H9 (cell line): ENCODE results near the gene OR10D3. TPM values are rescaled to one million over a fixed set of nuclear protein-coding genes. Genes with fewer than 3 reads are reported as not detected.

ENCODE experiments used
- DNase-seq: peaks from one replicate; pipeline ENCODE4 v3.0.0-alpha.2; 2017
- H2AFZ ChIP-seq: one replicate; pipeline ENCODE4 v1.6.1; 2013; ENCODE audit warnings: mild to moderate bottlenecking, low read length, control low read depth, moderate library complexity
- H2AK5ac ChIP-seq: 2 replicates; pipeline ENCODE4 v1.6.1; 2013; ENCODE audit warnings: low read length, control low read depth, mixed read lengths; ENCODE audit not compliant: insufficient read length
- H2BK120ac ChIP-seq: one replicate; pipeline ENCODE4 v1.6.1; 2013; ENCODE audit warnings: low read depth, mild to moderate bottlenecking, low read length, control low read depth, inconsistent platforms; ENCODE audit not compliant: poor library complexity, severe bottlenecking
- H2BK12ac ChIP-seq: 2 replicates; pipeline ENCODE4 v1.6.1; 2013; ENCODE audit warnings: low read length, control low read depth, mixed read lengths, low read depth; ENCODE audit not compliant: insufficient read length
- H2BK15ac ChIP-seq: 2 replicates; pipeline ENCODE4 v1.6.1; 2013; ENCODE audit warnings: low read depth, low read length, control low read depth
- H2BK20ac ChIP-seq: one replicate; pipeline ENCODE4 v1.6.1; 2013; ENCODE audit warnings: low read depth, mild to moderate bottlenecking, low read length, control low read depth, inconsistent platforms; ENCODE audit not compliant: poor library complexity, severe bottlenecking
- H2BK5ac ChIP-seq: 2 replicates; pipeline ENCODE4 v1.6.1; 2013; ENCODE audit warnings: low read length, control low read depth, mixed read lengths; ENCODE audit not compliant: insufficient read length
- H3K14ac ChIP-seq: 2 replicates; pipeline ENCODE4 v1.6.1; 2013; ENCODE audit warnings: low read length, control low read depth; ENCODE audit not compliant: insufficient read depth
- H3K18ac ChIP-seq: 2 replicates; pipeline ENCODE4 v1.6.1; 2013; ENCODE audit warnings: low read depth, mild to moderate bottlenecking, mixed read lengths, low read length, control low read depth; ENCODE audit not compliant: insufficient read length
- H3K23ac ChIP-seq: 2 replicates; pipeline ENCODE4 v1.6.1; 2013; ENCODE audit warnings: low read length, control low read depth, mixed read lengths, low read depth; ENCODE audit not compliant: insufficient read length
- H3K23me2 ChIP-seq: 2 replicates; pipeline ENCODE4 v1.6.1; 2013; ENCODE audit warnings: low read depth, mild to moderate bottlenecking, mixed read lengths, low read length, control low read depth; ENCODE audit not compliant: insufficient read length, poor library complexity, severe bottlenecking
- H3K27ac ChIP-seq: 2 replicates; pipeline ENCODE4 v1.5.1; 2013; ENCODE audit warnings: low read length, control low read depth, mixed read lengths, low read depth; ENCODE audit not compliant: insufficient read length
- H3K27me3 ChIP-seq: 2 replicates; pipeline ENCODE4 v1.6.1; 2013; ENCODE audit warnings: low read length, control low read depth, inconsistent platforms; ENCODE audit not compliant: insufficient read depth
- H3K4ac ChIP-seq: 2 replicates; pipeline ENCODE4 v1.6.1; 2013; ENCODE audit warnings: low read depth, mild to moderate bottlenecking, control low read depth, inconsistent platforms, low read length, moderate library complexity
- H3K4me1 ChIP-seq: 2 replicates; pipeline ENCODE4 v1.6.1; 2013; ENCODE audit warnings: low read length, control low read depth, inconsistent platforms; ENCODE audit not compliant: insufficient read depth
- H3K4me2 ChIP-seq: 2 replicates; pipeline ENCODE4 v1.6.1; 2013; ENCODE audit warnings: low read length, control low read depth, mixed read lengths; ENCODE audit not compliant: insufficient read length, insufficient read depth
- H3K56ac ChIP-seq: 2 replicates; pipeline ENCODE4 v1.6.1; 2013; ENCODE audit warnings: low read depth, mild to moderate bottlenecking, mixed read lengths, low read length, control low read depth; ENCODE audit not compliant: insufficient read length
- H3K79me1 ChIP-seq: 2 replicates; pipeline ENCODE4 v1.6.1; 2013; ENCODE audit warnings: low read depth, mild to moderate bottlenecking, moderate library complexity, low read length, control low read depth, inconsistent platforms; ENCODE audit not compliant: insufficient read depth, poor library complexity, severe bottlenecking
- H3K79me2 ChIP-seq: 2 replicates; pipeline ENCODE4 v1.6.1; 2013; ENCODE audit warnings: low read length, control low read depth, inconsistent platforms; ENCODE audit not compliant: insufficient read depth
- H3K9ac ChIP-seq: 2 replicates; pipeline ENCODE4 v1.6.1; 2013; ENCODE audit warnings: low read length, control low read depth, mixed read lengths; ENCODE audit not compliant: insufficient read length; ENCODE audit errors: extremely low read depth
- H3K9me3 ChIP-seq: one replicate; pipeline ENCODE4 v1.6.1; 2013; ENCODE audit warnings: low read depth, low read length, inconsistent platforms; ENCODE audit not compliant: control insufficient read depth
- H3T11ph ChIP-seq: one replicate; pipeline ENCODE4 v1.6.1; 2013; ENCODE audit warnings: mild to moderate bottlenecking, low read length, control low read depth, inconsistent platforms
- H4K20me1 ChIP-seq: one replicate; pipeline ENCODE4 v1.6.1; 2013; ENCODE audit not compliant: control insufficient read depth, insufficient read length, insufficient read depth
- H4K5ac ChIP-seq: 2 replicates; pipeline ENCODE4 v1.6.1; 2013; ENCODE audit warnings: low read depth, mild to moderate bottlenecking, mixed read lengths, low read length, control low read depth; ENCODE audit not compliant: insufficient read length
- H4K8ac ChIP-seq: replicated peaks from 2 replicates; pipeline ENCODE4 v1.6.1; 2013; ENCODE audit warnings: low read length, control low read depth, mixed read lengths, low read depth; ENCODE audit not compliant: insufficient read length
- H4K91ac ChIP-seq: 2 replicates; pipeline ENCODE4 v1.6.1; 2013; ENCODE audit warnings: low read depth, mild to moderate bottlenecking, moderate library complexity, mixed read lengths, low read length, control low read depth; ENCODE audit not compliant: insufficient read length
- H3K27ac Mint-ChIP-seq, 3 experiments: 2 replicates in 2 of 3; 3 replicates in 1 of 3; pipeline ENCODE4 v1.8.0; 2020 to 2021; ENCODE audit warnings: mixed read lengths in 3 of 3, mild to moderate bottlenecking in 1 of 3, moderate library complexity in 1 of 3
- H3K27me3 Mint-ChIP-seq: 2 replicates; pipeline ENCODE4 v1.8.0; 2021; ENCODE audit warnings: low read depth, mild to moderate bottlenecking, moderate library complexity, mixed read lengths
- H3K36me3 Mint-ChIP-seq, 3 experiments: 2 replicates in 2 of 3; 3 replicates in 1 of 3; pipeline ENCODE4 v1.8.0; 2020 to 2021; ENCODE audit warnings: low read depth in 3 of 3, mixed read lengths in 3 of 3; ENCODE audit not compliant: insufficient read depth in 1 of 3
- H3K4me1 Mint-ChIP-seq, 2 experiments: 2 replicates each; pipeline ENCODE4 v1.8.0; 2020; ENCODE audit warnings: mixed read lengths in 2 of 2
- H3K4me3 Mint-ChIP-seq, 2 experiments: 2 replicates in 1 of 2; 3 replicates in 1 of 2; pipeline ENCODE4 v1.8.0; 2020 to 2021; ENCODE audit warnings: mild to moderate bottlenecking in 2 of 2, mixed read lengths in 2 of 2, moderate library complexity in 1 of 2
- H3K9me3 Mint-ChIP-seq, 2 experiments: 2 replicates in 1 of 2; 3 replicates in 1 of 2; pipeline ENCODE4 v1.8.0; 2020; ENCODE audit warnings: mild to moderate bottlenecking in 2 of 2, mixed read lengths in 2 of 2, moderate library complexity in 1 of 2
- WGBS: extraction: QIAGEN DNeasy Blood & Tissue Kit; methylation state at CpG from one replicate; pipeline ENCODE4 v1.1.7; 2013; ENCODE audit warnings: missing lambda C conversion rate, low lambda C conversion rate, mixed read lengths; ENCODE audit not compliant: insufficient read length; ENCODE audit errors: extremely low coverage; 5-methylcytosine and 5-hydroxymethylcytosine counted together
- total RNA-seq: library from RNA; stranded (reverse); gene quantifications from 2 replicates; pipeline ENCODE4 v1.2.1, GENCODE V29; 2021
- TF ChIP-seq, protein P1 (sequence below): fragments of 200-600 bp; sonication (generic); conservative IDR thresholded peaks from 3 replicates; pipeline ENCODE4 v1.8.0; 2021; ENCODE audit warnings: antibody characterized with exemption, mild to moderate bottlenecking

The OR10D3 gene
- total RNA-seq, 1 experiment from 2014 or later: not detected

DNA sequence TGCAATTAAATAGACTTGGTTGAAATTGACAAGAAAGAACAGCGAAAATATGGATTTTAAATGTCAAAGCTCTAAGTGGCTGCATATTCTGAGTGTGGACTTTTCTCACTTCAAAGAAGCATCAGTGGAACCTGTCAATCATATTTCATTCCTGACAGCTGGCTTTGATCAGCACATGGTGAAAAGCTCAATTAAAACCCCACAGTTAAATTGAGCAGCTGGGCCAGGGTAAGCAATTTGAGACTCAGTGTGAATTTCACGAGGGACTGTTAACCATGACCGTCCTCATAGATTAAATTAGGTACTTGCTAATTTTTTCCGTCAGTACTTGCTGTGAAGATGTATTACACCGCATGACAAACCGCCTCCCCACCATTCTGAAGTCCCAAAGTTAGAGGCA is 11.0 kb upstream of the OR10D3 start:
- Histone ChIP-seq H3K23me2 (no peaks in the 10 kb centered on the region), H4K91ac (no peak overlapping the region), H3K56ac (no peak overlapping the region), H2AK5ac (no peak overlapping the region), H3K4me1 (no peaks in the 10 kb centered on the region), H3K23ac (no peak overlapping the region), H3K79me2 (no peaks in the 10 kb centered on the region), H3K4ac (no peak overlapping the region), H2BK12ac (no peak overlapping the region), H2AFZ (no peak overlapping the region), H2BK15ac (no peak overlapping the region), H3K27me3 (peaks cover 24% of the 10 kb centered on the region; the same call in 1 of the 2 replicates), H3T11ph (no peak overlapping the region), H3K9ac (no peak overlapping the region), H3K4me2 (no peak overlapping the region), H4K5ac (no peak overlapping the region), H3K79me1 (no peaks in the 10 kb centered on the region), H3K18ac (no peak overlapping the region), H2BK20ac (no peak overlapping the region), H3K9me3 (no peaks in the 10 kb centered on the region), H2BK5ac (no peak overlapping the region), H3K14ac (no peak overlapping the region), H4K8ac (no peak overlapping the region), H4K20me1 (no peaks in the 10 kb centered on the region), H2BK120ac (no peak overlapping the region), H3K27ac (no peak overlapping the region)
- Mint-ChIP-seq H3K9me3 (peaks cover 2% of the 10 kb centered on the region in 2 experiments; a peak in 3 of 5 replicates), H3K4me1 (peaks cover 17 to 21% of the 10 kb centered on the region in 2 experiments), H3K27ac (no peak overlapping the region), H3K36me3 (peaks cover 0 to 3% (median 0%) of the 10 kb centered on the region in 3 experiments; a peak in 2 of 7 replicates), H3K4me3 (no peak overlapping the region), H3K27me3 (peaks cover 50% of the 10 kb centered on the region)
- no peak for DNase-seq
- TF ChIP-seq, protein P1, sequence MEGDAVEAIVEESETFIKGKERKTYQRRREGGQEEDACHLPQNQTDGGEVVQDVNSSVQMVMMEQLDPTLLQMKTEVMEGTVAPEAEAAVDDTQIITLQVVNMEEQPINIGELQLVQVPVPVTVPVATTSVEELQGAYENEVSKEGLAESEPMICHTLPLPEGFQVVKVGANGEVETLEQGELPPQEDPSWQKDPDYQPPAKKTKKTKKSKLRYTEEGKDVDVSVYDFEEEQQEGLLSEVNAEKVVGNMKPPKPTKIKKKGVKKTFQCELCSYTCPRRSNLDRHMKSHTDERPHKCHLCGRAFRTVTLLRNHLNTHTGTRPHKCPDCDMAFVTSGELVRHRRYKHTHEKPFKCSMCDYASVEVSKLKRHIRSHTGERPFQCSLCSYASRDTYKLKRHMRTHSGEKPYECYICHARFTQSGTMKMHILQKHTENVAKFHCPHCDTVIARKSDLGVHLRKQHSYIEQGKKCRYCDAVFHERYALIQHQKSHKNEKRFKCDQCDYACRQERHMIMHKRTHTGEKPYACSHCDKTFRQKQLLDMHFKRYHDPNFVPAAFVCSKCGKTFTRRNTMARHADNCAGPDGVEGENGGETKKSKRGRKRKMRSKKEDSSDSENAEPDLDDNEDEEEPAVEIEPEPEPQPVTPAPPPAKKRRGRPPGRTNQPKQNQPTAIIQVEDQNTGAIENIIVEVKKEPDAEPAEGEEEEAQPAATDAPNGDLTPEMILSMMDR: no peak
- no CpG with 5 or more reads among the region's 6 CpGs for WGBS
